Activated CD8-positive, alpha-beta memory T cell treated with anti-CD3 and anti-CD28 coated beads, Interleukin-2, amount 50 U/mL, for 4 hours (primary cell): ENCODE data around the gene GPLD1.
"Not testable (repeated sequence)": the region's sequence is repeated elsewhere in the genome, so short reads cannot be mapped to it uniquely, and the experiment has no call there.

Experiments used
- DNase-seq: peaks from one replicate; pipeline ENCODE4 v3.0.0-alpha.2; 2020

GPLD1 gene

GRCh38 chr6:24453921-24454320 lies 35.5 kb downstream of the GPLD1 start:
- no peak for DNase-seq

GRCh38 chr6:24451581-24452388 lies 37.6 kb downstream of the GPLD1 start:
- DNase-seq, result no peak

GRCh38 chr6:24448828-24449525 lies 40.4 kb downstream of the GPLD1 start:
- no peak for DNase-seq

- no peak for DNase-seq
Measured at GRCh38 chr6:24448396-24448795, 41.0 kb downstream of the GPLD1 start.

DNA sequence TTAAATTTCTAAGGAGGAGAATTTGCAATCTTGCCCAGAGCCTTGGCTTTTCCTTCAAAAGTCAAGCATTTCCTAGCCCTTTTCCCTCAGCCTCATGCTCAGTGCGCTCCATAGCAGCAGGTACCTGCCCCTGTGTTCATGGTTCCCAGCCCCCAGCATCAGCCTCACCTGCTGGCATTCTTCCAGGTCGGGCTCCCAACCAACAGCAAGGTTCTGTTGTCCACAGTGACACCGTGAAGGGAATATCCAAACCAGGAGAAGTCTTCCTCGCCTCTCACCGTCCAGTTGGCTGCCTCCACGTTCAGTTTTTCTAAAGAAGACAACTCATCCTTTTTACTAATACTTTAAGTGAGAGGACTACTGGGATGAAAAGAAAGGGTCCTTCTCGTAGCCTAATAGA lies 42.7 kb downstream of the GPLD1 start:
- DNase-seq, result no peak

DNA sequence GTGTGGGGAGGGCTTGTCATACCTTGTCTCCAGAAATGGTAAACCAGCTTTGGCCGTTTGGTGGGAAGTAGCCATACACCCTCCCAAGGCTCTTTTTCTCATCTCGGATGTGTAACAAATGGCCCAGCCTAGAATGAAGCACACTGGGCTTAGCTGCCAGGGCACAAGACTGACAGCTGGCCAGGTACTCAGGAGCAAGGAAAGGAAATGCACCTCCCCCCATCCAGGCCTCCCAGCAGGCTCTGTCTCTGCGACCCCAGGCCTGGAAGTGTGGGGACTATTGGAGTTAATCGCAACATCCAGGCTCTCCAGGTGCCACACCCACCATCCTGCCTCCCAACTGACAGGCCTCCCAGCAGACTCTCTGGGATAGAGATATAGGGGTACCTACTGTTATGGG lies 43.7 kb downstream of the GPLD1 start:
- DNase-seq, result no peak

- no peak for DNase-seq
Measured at GRCh38 chr6:24444588-24444987, 44.8 kb downstream of the GPLD1 start.

DNA sequence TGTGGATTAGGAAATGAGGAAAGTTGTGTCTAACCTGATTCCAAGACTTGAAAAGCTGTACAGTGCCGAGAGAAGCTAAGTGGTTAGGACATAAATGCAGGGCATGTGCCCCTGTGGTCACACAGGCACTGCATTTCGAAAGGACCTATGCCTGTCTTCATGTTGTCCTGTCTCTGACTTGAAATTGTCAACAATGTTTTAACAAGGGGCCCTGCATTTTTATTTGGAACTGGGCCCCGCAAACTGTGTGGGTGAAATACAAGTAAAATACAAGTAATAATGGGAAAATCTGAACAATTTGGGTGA lies 47.8 kb downstream of the GPLD1 start:
- no peak for DNase-seq

- DNase-seq, result no peak
Measured at GRCh38 chr6:24440897-24441598, 48.3 kb downstream of the GPLD1 start.

- no peak for DNase-seq
Measured at GRCh38 chr6:24439858-24440539, 49.4 kb downstream of the GPLD1 start.

- DNase-seq, result no peak
Measured at GRCh38 chr6:24436979-24437378, 52.4 kb downstream of the GPLD1 start.

GRCh38 chr6:24432611-24433010 lies 56.8 kb downstream of the GPLD1 start:
- DNase-seq, result no peak

GRCh38 chr6:24431045-24431451 lies 58.3 kb downstream of the GPLD1 start:
- DNase-seq, result no peak

GRCh38 chr6:24430086-24430485 lies 59.3 kb downstream of the GPLD1 start:
- no peak for DNase-seq

DNA sequence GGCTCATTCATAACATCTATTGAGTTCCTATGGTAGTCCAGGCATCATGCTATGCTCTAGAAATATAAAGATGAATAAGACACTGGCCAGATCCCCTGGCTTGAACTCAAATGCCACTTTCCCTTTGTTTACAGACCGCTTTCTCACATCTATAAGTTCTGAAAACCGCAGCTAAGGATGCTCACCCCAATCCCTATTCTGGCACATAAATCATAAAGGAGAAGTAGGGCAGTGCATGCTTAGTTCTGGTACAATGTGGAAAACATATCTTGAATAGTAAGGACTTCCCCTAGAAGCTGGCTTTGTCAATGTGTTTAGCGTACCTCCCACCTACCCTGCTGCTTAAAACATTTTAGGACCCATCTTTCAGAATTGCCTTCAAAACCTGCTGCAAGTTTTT lies 60.2 kb downstream of the GPLD1 start:
- no peak for DNase-seq

- no peak for DNase-seq
Measured at GRCh38 chr6:24428615-24429014, 60.8 kb downstream of the GPLD1 start.

- DNase-seq, result no peak
Measured at GRCh38 chr6:24426729-24427446, 62.5 kb downstream of the GPLD1 start.

DNA sequence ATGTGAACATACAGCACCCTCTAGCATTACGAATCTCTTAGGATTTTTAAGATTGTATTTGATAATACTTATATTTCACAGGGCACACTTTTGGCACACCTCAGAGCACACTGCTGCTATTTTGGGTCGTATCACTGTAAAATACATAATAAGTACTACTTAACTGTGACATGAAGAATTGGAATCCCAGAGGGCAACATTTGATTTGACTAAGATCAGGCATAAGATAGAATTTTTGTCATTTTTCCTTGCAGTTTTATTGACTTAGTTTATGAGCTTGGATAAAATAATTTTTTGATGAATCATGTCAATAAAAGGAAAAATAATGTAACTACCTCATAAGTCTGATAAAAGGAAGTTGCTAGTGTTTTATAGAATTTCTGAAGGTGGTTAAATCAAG lies 64.3 kb downstream of the GPLD1 start:
- no peak for DNase-seq

DNA sequence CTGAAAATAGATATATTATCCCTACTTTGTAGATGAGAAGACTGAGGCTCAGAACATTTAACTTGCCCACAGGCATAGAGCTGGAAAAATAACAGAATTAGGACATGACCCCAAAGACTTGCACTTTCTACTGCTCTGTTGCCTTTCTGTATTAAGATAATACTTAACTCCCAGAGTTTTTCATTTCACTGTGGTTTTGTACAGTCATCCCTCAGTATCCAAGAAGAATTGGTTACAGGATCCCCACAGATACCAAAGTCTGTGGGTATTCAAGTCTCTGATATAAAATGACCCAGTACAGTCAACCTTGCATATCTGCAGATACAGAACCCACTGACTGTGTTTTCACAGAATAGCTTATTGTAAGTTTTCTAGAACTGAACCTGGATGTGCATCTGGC lies 69.9 kb downstream of the GPLD1 start:
- no peak for DNase-seq

DNA sequence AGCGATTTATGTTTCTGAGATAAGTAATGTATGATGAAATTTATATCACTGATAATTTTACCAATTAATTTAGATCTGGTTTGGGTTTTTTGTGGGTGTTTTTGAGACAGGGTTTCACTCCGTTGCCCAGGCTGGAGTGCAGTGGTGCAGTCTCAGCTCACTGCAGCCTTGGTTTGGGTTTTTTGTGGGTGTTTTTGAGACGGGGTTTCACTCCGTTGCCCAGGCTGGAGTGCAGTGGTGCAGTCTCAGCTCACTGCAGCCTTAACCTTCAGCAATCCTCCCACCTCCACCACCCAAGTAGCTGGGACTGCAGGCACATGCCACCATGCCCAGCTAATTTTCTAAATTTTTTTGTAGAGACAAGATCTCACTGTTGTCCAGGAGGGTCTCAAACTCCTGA lies 73.6 kb downstream of the GPLD1 start:
- no peak for DNase-seq

DNA sequence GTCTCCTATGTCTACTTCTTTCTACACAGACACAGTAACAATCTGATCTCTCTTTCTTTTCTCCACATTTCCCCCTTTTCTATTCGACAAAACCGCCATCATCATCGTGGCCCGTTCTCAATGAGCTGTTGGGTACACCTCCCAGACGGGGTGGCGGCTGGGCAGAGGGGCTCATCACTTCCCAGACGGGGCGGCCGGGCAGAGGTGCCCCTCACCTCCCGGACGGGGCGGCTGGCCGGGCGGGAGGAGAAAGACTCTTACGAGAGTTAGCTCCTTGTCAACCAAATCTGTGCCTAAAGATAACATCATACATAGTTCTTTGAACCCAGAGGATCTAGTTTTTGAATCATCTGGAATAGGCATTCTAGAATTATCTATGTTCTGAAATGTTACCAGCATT lies 74.8 kb downstream of the GPLD1 start:
- DNase-seq, result not testable (repeated sequence)

GRCh38 chr6:24412294-24412693 lies 77.1 kb downstream of the GPLD1 start:
- DNase-seq, result no peak

DNA sequence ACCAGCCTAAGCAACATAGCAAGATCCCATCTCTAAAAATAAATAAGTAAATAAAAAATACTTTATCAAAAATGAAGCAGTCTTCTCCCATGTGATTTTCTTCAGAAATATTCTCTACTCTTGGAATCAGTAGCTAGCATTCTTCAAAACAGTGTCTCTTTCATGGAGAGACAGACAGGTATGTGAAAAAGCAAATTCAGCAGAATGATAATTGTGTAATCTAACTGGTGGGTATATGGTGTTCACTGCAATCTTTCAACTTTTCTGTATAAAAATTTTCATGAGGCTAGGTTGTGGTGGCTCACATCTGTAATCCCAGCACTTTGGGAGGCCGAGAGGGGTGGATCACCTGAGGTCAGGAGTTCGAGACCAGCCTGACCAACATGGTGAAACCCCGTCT lies 78.8 kb downstream of the GPLD1 start:
- no peak for DNase-seq
